Trophoblast cell (in vitro differentiated cells and primary cell): ENCODE measurements around the gene WASF1.

Experiments
- DNase-seq, 2 donors: peaks; one replicate each; pipeline ENCODE4 v3.0.0-alpha.2; 2016
- H2AFZ ChIP-seq: 2 replicates; pipeline ENCODE4 v1.6.1; 2013; ENCODE audit warnings: low read length, moderate library complexity, mild to moderate bottlenecking; ENCODE audit not compliant: insufficient read depth, poor library complexity
- H2AK5ac ChIP-seq: 2 replicates; pipeline ENCODE4 v1.6.1; 2013; ENCODE audit warnings: mild to moderate bottlenecking, low read length
- H2BK120ac ChIP-seq: 2 replicates; pipeline ENCODE4 v1.6.1; 2013; ENCODE audit warnings: low read length, mild to moderate bottlenecking, moderate library complexity; ENCODE audit not compliant: insufficient read depth, poor library complexity
- H2BK12ac ChIP-seq: 2 replicates; pipeline ENCODE4 v1.6.1; 2013; ENCODE audit warnings: mild to moderate bottlenecking, low read length, moderate library complexity
- H2BK5ac ChIP-seq: 2 replicates; pipeline ENCODE4 v1.6.1; 2013; ENCODE audit warnings: low read length, low read depth, moderate library complexity, mild to moderate bottlenecking; ENCODE audit not compliant: poor library complexity
- H3K14ac ChIP-seq: 2 replicates; pipeline ENCODE4 v1.6.1; 2013; ENCODE audit warnings: mild to moderate bottlenecking, low read length
- H3K18ac ChIP-seq: 2 replicates; pipeline ENCODE4 v1.6.1; 2013; ENCODE audit warnings: mild to moderate bottlenecking, low read length
- H3K23ac ChIP-seq: 2 replicates; pipeline ENCODE4 v1.6.1; 2013; ENCODE audit warnings: low read length
- H3K27ac ChIP-seq: 2 replicates; pipeline ENCODE4 v1.5.1; 2013; ENCODE audit warnings: low read depth, mild to moderate bottlenecking, inconsistent platforms, low read length, moderate library complexity
- H3K27me3 ChIP-seq: 2 replicates; pipeline ENCODE4 v1.6.1; 2013; ENCODE audit warnings: inconsistent platforms, mild to moderate bottlenecking, low read length, moderate library complexity; ENCODE audit not compliant: insufficient read depth
- H3K36me3 ChIP-seq, 2 experiments: 1 replicate in 1 of 2; 2 replicates in 1 of 2; pipeline ENCODE4 v1.6.1; 2013; ENCODE audit warnings: low read length in 2 of 2, mild to moderate bottlenecking in 2 of 2, moderate library complexity in 1 of 2; ENCODE audit not compliant: insufficient read depth in 2 of 2, control insufficient read depth in 1 of 2
- H3K4ac ChIP-seq: 2 replicates; pipeline ENCODE4 v1.6.1; 2013; ENCODE audit warnings: low read depth, mild to moderate bottlenecking, low read length, moderate library complexity
- H3K4me1 ChIP-seq, 2 experiments: 1 replicate in 1 of 2; 2 replicates in 1 of 2; pipeline ENCODE4 v1.6.1; 2013; ENCODE audit warnings: low read length in 2 of 2, mild to moderate bottlenecking in 2 of 2, moderate library complexity in 1 of 2; ENCODE audit not compliant: insufficient read depth in 2 of 2, control insufficient read depth in 1 of 2
- H3K4me2 ChIP-seq: 2 replicates; pipeline ENCODE4 v1.6.1; 2013; ENCODE audit warnings: inconsistent platforms, mild to moderate bottlenecking, low read length, moderate library complexity
- H3K4me3 ChIP-seq: 2 replicates; pipeline ENCODE4 v1.5.1; 2013; ENCODE audit warnings: mild to moderate bottlenecking, low read depth, low read length, inconsistent platforms
- H3K79me1 ChIP-seq: one replicate; pipeline ENCODE4 v1.6.1; 2013; ENCODE audit warnings: low read length
- H3K79me2 ChIP-seq: 2 replicates; pipeline ENCODE4 v1.6.1; 2013; ENCODE audit warnings: low read length, mild to moderate bottlenecking; ENCODE audit not compliant: control insufficient read depth, insufficient read depth, poor library complexity
- H3K9ac ChIP-seq: 2 replicates; pipeline ENCODE4 v1.6.1; 2013; ENCODE audit warnings: mild to moderate bottlenecking, low read length
- H3K9me3 ChIP-seq: 2 replicates; pipeline ENCODE4 v1.6.1; 2013; ENCODE audit warnings: low read depth, mild to moderate bottlenecking, control low read depth, inconsistent platforms, low read length; ENCODE audit not compliant: insufficient read depth
- H4K12ac ChIP-seq: 2 replicates; pipeline ENCODE4 v1.6.1; 2013; ENCODE audit warnings: low read depth, mild to moderate bottlenecking, low read length, moderate library complexity
- H4K8ac ChIP-seq: 2 replicates; pipeline ENCODE4 v1.6.1; 2013; ENCODE audit warnings: low read depth, mild to moderate bottlenecking, low read length, moderate library complexity
- H4K91ac ChIP-seq: one replicate; pipeline ENCODE4 v1.6.1; 2013; ENCODE audit warnings: low read depth, mild to moderate bottlenecking, low read length, moderate library complexity
- WGBS: extraction: QIAGEN DNeasy Blood & Tissue Kit; methylation state at CpG from one replicate; pipeline ENCODE4 v1.1.7; 2013; ENCODE audit warnings: missing lambda C conversion rate; ENCODE audit not compliant: insufficient read length, insufficient coverage; ENCODE audit errors: extremely low coverage; 5-methylcytosine and 5-hydroxymethylcytosine counted together

Gene WASF1

GRCh38 chr6:110183292-110183885 lies 3.9 kb upstream of the WASF1 start:
- Histone ChIP-seq H2BK12ac (no peak overlapping the region), H3K4ac (peak overlapping the region; percentile 67), H4K91ac (no peak overlapping the region), H3K9ac (no peak overlapping the region), H3K23ac (no peak overlapping the region), H3K18ac (no peak overlapping the region), H3K4me1 (peaks cover 6% of the 10 kb centered on the region in 2 experiments), H3K27me3 (no peaks in the 10 kb centered on the region), H2AK5ac (no peak overlapping the region), H3K4me3 (no peak overlapping the region), H3K27ac (no peak overlapping the region), H3K79me1 (peaks cover 10% of the 10 kb centered on the region), H2BK120ac (no peak overlapping the region), H4K8ac (no peak overlapping the region), H3K14ac (no peak overlapping the region), H2AFZ (no peak overlapping the region), H2BK5ac (no peak overlapping the region), H3K79me2 (peaks cover 16% of the 10 kb centered on the region), H3K9me3 (no peaks in the 10 kb centered on the region), H3K4me2 (no peak overlapping the region), H3K36me3 (no peaks in the 10 kb centered on the region), H4K12ac (no peak overlapping the region)
- no CpG with 5 or more reads among the region's 5 CpGs for WGBS
- no peak for DNase-seq

- Histone ChIP-seq H3K14ac (no peak overlapping the region), H3K4me2 (peak overlapping the region; percentile 71), H4K8ac (peak overlapping the region; percentile 52), H4K91ac (no peak overlapping the region), H3K79me1 (peaks cover 10% of the 10 kb centered on the region), H3K9ac (peak overlapping the region; percentile 5), H4K12ac (no peak overlapping the region), H2BK12ac (no peak overlapping the region), H3K27ac (no peak overlapping the region), H2BK120ac (no peak overlapping the region), H2AK5ac (no peak overlapping the region), H2AFZ (no peak overlapping the region), H3K4me3 (no peak overlapping the region), H3K36me3 (no peaks in the 10 kb centered on the region), H3K27me3 (no peaks in the 10 kb centered on the region), H3K4me1 (peaks cover 6% of the 10 kb centered on the region in 2 experiments), H3K9me3 (no peaks in the 10 kb centered on the region), H3K4ac (peak overlapping the region; percentile 64), H2BK5ac (no peak overlapping the region), H3K79me2 (peaks cover 16% of the 10 kb centered on the region), H3K23ac (no peak overlapping the region), H3K18ac (no peak overlapping the region)
- DNase-seq = peak in 1 of 2 donors; percentile 3
- no CpG with 5 or more reads among the region's 6 CpGs for WGBS
Measured at GRCh38 chr6:110181131-110182030, 1.9 kb upstream of the WASF1 start.

GRCh38 chr6:110180228-110181008 lies 948 bp upstream of the WASF1 start, which contains the start of gene CDC40:
Gene CDC40 (plus strand): TSS chr6:110180427. CDS start chr6:110180445, 18 bp downstream.
- Histone ChIP-seq H3K27me3 (no peaks in the 10 kb centered on the region), H3K79me1 (peaks cover 10% of the 10 kb centered on the region), H3K4ac (peak within 1 kb of the TSS; percentile 64), H2BK5ac (peak within 1 kb of the TSS; percentile 97), H4K12ac (peak within 1 kb of the TSS; percentile 69), H3K79me2 (peaks cover 16% of the 10 kb centered on the region), H2BK120ac (peak within 1 kb of the TSS; percentile 90), H4K8ac (peak within 1 kb of the TSS; percentile 80), H3K14ac (peak within 1 kb of the TSS; percentile 96), H2AFZ (peak within 1 kb of the TSS; percentile 86), H2BK12ac (peak within 1 kb of the TSS; percentile 62), H3K9me3 (no peaks in the 10 kb centered on the region), H4K91ac (peak within 1 kb of the TSS; percentile 91), H3K4me3 (peak within 1 kb of the TSS; percentile 92), H3K4me1 (peaks cover 6% of the 10 kb centered on the region in 2 experiments), H3K23ac (no peak within 1 kb of the TSS), H3K27ac (peak within 1 kb of the TSS; percentile 94), H3K9ac (peak within 1 kb of the TSS; percentile 94), H2AK5ac (no peak within 1 kb of the TSS), H3K36me3 (no peaks in the 10 kb centered on the region), H3K18ac (peak within 1 kb of the TSS; percentile 97), H3K4me2 (peak within 1 kb of the TSS; percentile 71)
- WGBS = no CpG with 5 or more reads among the region's 28 CpGs
- DNase-seq = no peak
